AG04450 (cell line): ENCODE data around the gene SGO2. TPM values are rescaled to one million over a fixed set of nuclear protein-coding genes. Genes with fewer than 3 reads are reported as not detected.
A peak's percentile ranks its signal among the peaks of the same experiment; 100 is the strongest.

Source experiments
- CTCF ChIA-PET: fragments of 300-600, 350-600 bp; formaldehyde crosslinking; extraction: SDS; loops from one replicate; lab custom pipeline; 2022; ENCODE audit warnings: antibody characterized with exemption, inconsistent platforms; lab: Charles Lee
- POLR2A ChIA-PET: fragments of 350-600 bp; formaldehyde crosslinking; extraction: SDS; loops from one replicate; lab custom pipeline; 2021; ENCODE audit warnings: antibody characterized with exemption, inconsistent platforms; lab: Yijun Ruan, JAX
- DNase-seq: peaks from one replicate; pipeline ENCODE4 v3.0.0-alpha.2; 2011; ENCODE audit warnings: low read depth, low spot score
- H3K27ac ChIP-seq: one replicate; pipeline ENCODE4 v1.5.1; 2012; ENCODE audit warnings: low read depth, low read length, control low read depth
- H3K27me3 ChIP-seq: one replicate; pipeline ENCODE4 v1.6.0; 2012; ENCODE audit warnings: low read length; ENCODE audit not compliant: control insufficient read depth, insufficient read depth
- H3K4me3 ChIP-seq: 2 replicates; pipeline ENCODE4 v1.5.1; 2011; ENCODE audit warnings: mild to moderate bottlenecking, low read depth, low read length, control low read depth
- H3K9me3 ChIP-seq: 2 replicates; pipeline ENCODE4 v1.5.1; 2012; ENCODE audit warnings: low read length; ENCODE audit not compliant: control insufficient read depth, insufficient read depth
- CTCF ChIP-seq: IDR thresholded peaks from 2 replicates; pipeline ENCODE4 v1.5.1; 2011; ENCODE audit warnings: low read depth, low read length, control low read depth, inconsistent platforms
- polyA plus RNA-seq: library from polyadenylated mRNA; depleted of rRNA; stranded (reverse); fragments of >200 nt; gene quantifications from 2 replicates; pipeline ENCODE4 v1.2.3, GENCODE V29; 2011

SGO2 gene
- polyA plus RNA-seq, 1 experiment, result 8.4 TPM

- CTCF ChIA-PET, result interaction anchor here (0.7 to 6.5 kb wide), 15 partner anchors 10 to 512 kb away, joined by 3 to 69 read pairs (median 5); no protein-coding TSS in a partner anchor
- POLR2A ChIA-PET, result no interaction called here
These were observed 43.8 kb upstream of the SGO2 start for GRCh38 chr2:200482194-200482593.

GRCh38 chr2:200483729-200484198 is 42.2 kb upstream of the SGO2 start:
- no peak for DNase-seq
- TF ChIP-seq CTCF, result peak; percentile 54
- H3K9me3 ChIP-seq, result no peaks in the 10 kb centered on the region
- H3K27ac ChIP-seq, result no peak overlapping the region
- CTCF ChIA-PET, result interaction anchor here (0.5 to 6.5 kb wide), 19 partner anchors 9 to 539 kb away, joined by 3 to 69 read pairs (median 4); partner anchors contain the start of gene KCTD18
- POLR2A ChIA-PET, result interaction anchor here (0.5 to 0.6 kb wide), 2 partner anchors 63 to 211 kb away, joined by 3 to 8 read pairs; no protein-coding TSS in a partner anchor
- H3K4me3 ChIP-seq, result no peak overlapping the region
- no peaks in the 10 kb centered on the region for H3K27me3 ChIP-seq

More at GRCh38 chr2:200482194-200482593, 43.8 kb upstream of the SGO2 start:
- no peak overlapping the region for H3K27ac ChIP-seq
- TF ChIP-seq CTCF, result no peak
- H3K4me3 ChIP-seq, result no peak overlapping the region
- H3K9me3 ChIP-seq, result no peaks in the 10 kb centered on the region; the same call in 1 of the 2 replicates
- H3K27me3 ChIP-seq, result no peaks in the 10 kb centered on the region
- no peak for DNase-seq

- peaks cover under 1% of the 10 kb centered on the region; the same call in 1 of the 2 replicates for H3K9me3 ChIP-seq
- no peak for TF ChIP-seq CTCF
- POLR2A ChIA-PET, result no interaction called here
- CTCF ChIA-PET, result interaction anchor here (1.0 to 6.5 kb wide), 10 partner anchors 9 to 512 kb away, joined by 3 to 69 read pairs (median 8); partner anchors contain the start of gene KCTD18
- H3K4me3 ChIP-seq, result no peak overlapping the region
- no peak for DNase-seq
- H3K27me3 ChIP-seq, result no peaks in the 10 kb centered on the region
- no peak overlapping the region for H3K27ac ChIP-seq
These were observed 41.1 kb upstream of the SGO2 start for GRCh38 chr2:200484934-200485333.

- peaks cover 4% of the 10 kb centered on the region; the same call in 1 of the 2 replicates for H3K9me3 ChIP-seq
- POLR2A ChIA-PET, result no interaction called here
- CTCF ChIA-PET, result interaction anchor here (0.5 to 6.5 kb wide), 9 partner anchors 9 to 513 kb away, joined by 3 to 69 read pairs (median 4); partner anchors contain the start of gene KCTD18
- TF ChIP-seq CTCF, result no peak
- H3K27me3 ChIP-seq, result no peaks in the 10 kb centered on the region
- no peak for DNase-seq
- H3K27ac ChIP-seq, result no peak overlapping the region
- no peak overlapping the region for H3K4me3 ChIP-seq
These were observed 39.5 kb upstream of the SGO2 start for GRCh38 chr2:200486529-200486928.

GRCh38 chr2:200488169-200488568 is 37.8 kb upstream of the SGO2 start:
- Histone ChIP-seq H3K27ac (no peak overlapping the region), H3K27me3 (no peaks in the 10 kb centered on the region), H3K9me3 (peaks cover 4% of the 10 kb centered on the region; the same call in 1 of the 2 replicates), H3K4me3 (no peak overlapping the region)
- TF ChIP-seq CTCF, result no peak
- DNase-seq, result no peak
- POLR2A ChIA-PET, result no interaction called here
- CTCF ChIA-PET, result no interaction called here
